H1 (cell line): ENCODE results near the gene ALDH1B1. TPM values are rescaled to one million over a fixed set of nuclear protein-coding genes. Genes with fewer than 3 reads are reported as not detected.

Source experiments
- CTCF ChIA-PET: fragments of 300-600 bp; sonication (Branson Sonifier 250); formaldehyde crosslinking; loops from one replicate; lab custom pipeline; 2021; ENCODE audit not compliant: partially characterized antibody; lab: Charles Lee
- POLR2A ChIA-PET: fragments of 300-600 bp; sonication (Branson Sonifier 250); formaldehyde crosslinking; loops from one replicate; lab custom pipeline; 2021; ENCODE audit warnings: inconsistent platforms; ENCODE audit not compliant: partially characterized antibody; lab: Charles Lee
- DNase-seq, 2 experiments: peaks; one replicate each; pipeline versions ENCODE4 v3.0.0 to v3.0.0-alpha.2; 2010 to 2022; ENCODE audit warnings: low spot score in 2 of 2, low read depth in 1 of 2, mixed read lengths in 1 of 2
- FAIRE-seq: peaks from 2 replicates; lab custom pipeline; 2011; peaks lifted over from hg19 to GRCh38; lab: Jason Lieb, UNC
- H2AFZ ChIP-seq: 2 replicates; pipeline ENCODE4 v1.8.1; 2012; ENCODE audit warnings: low read length, inconsistent platforms
- H2AK5ac ChIP-seq: 2 replicates; pipeline ENCODE4 v1.6.1; 2013; ENCODE audit warnings: low read depth, low read length
- H2BK120ac ChIP-seq: replicated peaks from 2 replicates; pipeline ENCODE3; 2013; ENCODE audit warnings: low read depth, low read length, inconsistent platforms
- H2BK12ac ChIP-seq: 2 replicates; pipeline ENCODE4 v1.6.1; 2013; ENCODE audit warnings: low read depth, low read length
- H2BK15ac ChIP-seq: 2 replicates; pipeline ENCODE4 v1.6.1; 2013; ENCODE audit warnings: low read length
- H2BK20ac ChIP-seq: 2 replicates; pipeline ENCODE4 v1.6.1; 2013; ENCODE audit warnings: low read length
- H2BK5ac ChIP-seq: 2 replicates; pipeline ENCODE4 v1.6.1; 2013; ENCODE audit warnings: low read depth, low read length
- H3K14ac ChIP-seq: 2 replicates; pipeline ENCODE4 v1.6.1; 2013; ENCODE audit warnings: inconsistent platforms; ENCODE audit not compliant: insufficient read length
- H3K18ac ChIP-seq: 2 replicates; pipeline ENCODE4 v1.6.1; 2013; ENCODE audit warnings: low read length; ENCODE audit errors: extremely low read depth
- H3K23ac ChIP-seq: 2 replicates; pipeline ENCODE4 v1.6.1; 2013; ENCODE audit warnings: inconsistent platforms; ENCODE audit not compliant: insufficient read length
- H3K23me2 ChIP-seq: 2 replicates; pipeline ENCODE4 v1.6.1; 2013; ENCODE audit warnings: low read depth, low read length
- H3K27ac ChIP-seq: 2 replicates; pipeline ENCODE4 v1.6.1; 2011; ENCODE audit warnings: low read depth, low read length, inconsistent platforms
- H3K27me3 ChIP-seq, 4 experiments: replicated peaks in 1 of 4; 1 replicate in 1 of 4; 2 replicates in 3 of 4; pipeline versions ENCODE4 v1.6.1 to v1.8.1; 2011 to 2013; ENCODE audit warnings: low read length in 3 of 4, mild to moderate bottlenecking in 3 of 4, inconsistent platforms in 2 of 4, mixed read lengths in 2 of 4, moderate library complexity in 1 of 4; ENCODE audit not compliant: control insufficient read depth in 3 of 4, insufficient read depth in 3 of 4; ENCODE audit errors: extremely low read depth in 1 of 4
- H3K36me3 ChIP-seq, 4 experiments: 2 replicates each; pipeline versions ENCODE4 v1.6.1 to v1.8.1; 2011 to 2013; ENCODE audit warnings: mild to moderate bottlenecking in 4 of 4, low read length in 3 of 4, moderate library complexity in 2 of 4, control low read depth in 1 of 4, inconsistent platforms in 1 of 4; ENCODE audit not compliant: insufficient read depth in 4 of 4, control insufficient read depth in 2 of 4
- H3K4ac ChIP-seq: replicated peaks from 2 replicates; pipeline ENCODE3; 2013; ENCODE audit warnings: low read length, low read depth, mixed read lengths, inconsistent platforms; ENCODE audit not compliant: insufficient read length
- H3K4me1 ChIP-seq, 4 experiments: replicated peaks in 1 of 4; 1 replicate in 1 of 4; 2 replicates in 3 of 4; pipeline versions ENCODE4 v1.6.1 to v1.8.1; 2011 to 2013; ENCODE audit warnings: low read length in 3 of 4, inconsistent platforms in 2 of 4, mixed read lengths in 1 of 4; ENCODE audit not compliant: insufficient read depth in 4 of 4, control insufficient read depth in 3 of 4
- H3K4me2 ChIP-seq, 2 experiments: 2 replicates each; pipeline versions ENCODE4 v1.6.1 to v1.8.1; 2011 to 2013; ENCODE audit warnings: low read depth in 2 of 2, low read length in 2 of 2, control low read depth in 1 of 2, inconsistent platforms in 1 of 2, mild to moderate bottlenecking in 1 of 2; ENCODE audit not compliant: insufficient read depth in 1 of 2
- H3K4me3 ChIP-seq, 4 experiments: fragments of 200-600, 300-600 bp in 1 of 4; sonication (generic), shearing (Covaris generic), sonication (Bioruptor Twin) in 1 of 4; 2 replicates each; pipeline versions ENCODE4 v1.5.1 to v1.8.1; 2011 to 2016; ENCODE audit warnings: low read length in 4 of 4, low read depth in 3 of 4, control low read depth in 2 of 4, inconsistent platforms in 2 of 4, mild to moderate bottlenecking in 2 of 4, mixed read lengths in 1 of 4, moderate library complexity in 1 of 4; ENCODE audit not compliant: insufficient read depth in 2 of 4; ENCODE audit errors: extremely low read depth in 1 of 4
- H3K56ac ChIP-seq: replicated peaks from 2 replicates; pipeline ENCODE3; 2013; ENCODE audit warnings: low read depth, mild to moderate bottlenecking, mixed read lengths, low read length, inconsistent platforms; ENCODE audit not compliant: insufficient read length
- H3K79me1 ChIP-seq: 2 replicates; pipeline ENCODE4 v1.6.1; 2013; ENCODE audit warnings: low read depth, low read length, control low read depth
- H3K79me2 ChIP-seq, 2 experiments: 2 replicates each; pipeline versions ENCODE4 v1.6.1 to v1.8.1; 2012 to 2013; ENCODE audit warnings: low read length in 2 of 2, mild to moderate bottlenecking in 2 of 2, inconsistent platforms in 1 of 2; ENCODE audit not compliant: insufficient read depth in 2 of 2, control insufficient read depth in 1 of 2
- H3K9ac ChIP-seq, 4 experiments: replicated peaks in 1 of 4; 1 replicate in 1 of 4; 2 replicates in 3 of 4; pipeline versions ENCODE4 v1.6.1 to v1.8.1; 2011 to 2013; ENCODE audit warnings: low read depth in 3 of 4, low read length in 3 of 4, control low read depth in 2 of 4, mild to moderate bottlenecking in 2 of 4, moderate library complexity in 2 of 4, inconsistent platforms in 1 of 4; ENCODE audit errors: extremely low read depth in 1 of 4
- H3K9me3 ChIP-seq, 2 experiments: 2 replicates each; pipeline versions ENCODE4 v1.6.1 to v1.8.1; 2012 to 2013; ENCODE audit warnings: mild to moderate bottlenecking in 2 of 2, moderate library complexity in 2 of 2, control low read depth in 1 of 2, inconsistent platforms in 1 of 2, low read depth in 1 of 2, low read length in 1 of 2, mixed read lengths in 1 of 2; ENCODE audit not compliant: insufficient read depth in 2 of 2
- H4K20me1 ChIP-seq, 2 experiments: replicated peaks in 1 of 2; 2 replicates each; pipeline versions ENCODE3 to v1.8.1; 2011 to 2013; ENCODE audit warnings: inconsistent platforms in 2 of 2, low read length in 2 of 2, mild to moderate bottlenecking in 1 of 2; ENCODE audit not compliant: insufficient read depth in 2 of 2, control insufficient read depth in 1 of 2
- H4K5ac ChIP-seq: 2 replicates; pipeline ENCODE4 v1.6.1; 2013; ENCODE audit warnings: low read length, low read depth, mixed read lengths, inconsistent platforms; ENCODE audit not compliant: insufficient read length
- H4K8ac ChIP-seq: 2 replicates; pipeline ENCODE4 v1.8.0; 2013; ENCODE audit warnings: mild to moderate bottlenecking, moderate library complexity, low read length, inconsistent platforms; ENCODE audit not compliant: insufficient read depth; ENCODE audit errors: extremely low read depth
- H4K91ac ChIP-seq: replicated peaks from 2 replicates; pipeline ENCODE3; 2013; ENCODE audit warnings: low read length, mixed read lengths, inconsistent platforms; ENCODE audit not compliant: insufficient read length
- BCL11A ChIP-seq, 2 experiments: IDR thresholded peaks; one replicate each; pipeline ENCODE4 v1.6.1; 2011; ENCODE audit warnings: low read depth in 2 of 2, low read length in 2 of 2, mild to moderate bottlenecking in 2 of 2
- BRCA1 ChIP-seq: IDR thresholded peaks from 2 replicates; pipeline ENCODE4 v1.6.1; 2012; ENCODE audit warnings: low read depth, low read length, improper control_type of control experiment
- CHD1 ChIP-seq: IDR thresholded peaks from 2 replicates; pipeline ENCODE4 v1.6.1; 2012; ENCODE audit warnings: low read depth, low read length, improper control_type of control experiment
- CTBP2 ChIP-seq: IDR thresholded peaks from 2 replicates; pipeline ENCODE4 v1.7.0; 2011; ENCODE audit warnings: borderline replicate concordance, mild to moderate bottlenecking, moderate library complexity, mixed read lengths, low read length; ENCODE audit not compliant: insufficient read depth, insufficient read length
- EZH2 ChIP-seq: fragments of 200-600 bp; sonication (generic); IDR thresholded peaks from 2 replicates; pipeline ENCODE4 v1.7.1; 2012; ENCODE audit warnings: low read depth, mild to moderate bottlenecking, moderate library complexity, low read length, inconsistent platforms; ENCODE audit not compliant: severe bottlenecking
- JUN ChIP-seq: IDR thresholded peaks from 2 replicates; pipeline ENCODE4 v1.6.1; 2011; ENCODE audit warnings: low read depth, mild to moderate bottlenecking, improper control_type of control experiment, low read length
- JUND ChIP-seq: IDR thresholded peaks from 2 replicates; pipeline ENCODE4 v1.6.1; 2011; ENCODE audit warnings: mild to moderate bottlenecking, improper control_type of control experiment, low read length
- NANOG ChIP-seq: IDR thresholded peaks from 2 replicates; pipeline ENCODE4 v1.6.1; 2011; ENCODE audit warnings: low read length, low read depth, mild to moderate bottlenecking, inconsistent platforms; ENCODE audit not compliant: insufficient read depth, poor library complexity, severe bottlenecking
- RAD21 ChIP-seq, 2 experiments: IDR thresholded peaks in 1 of 2; conservative IDR thresholded peaks in 1 of 2; 2 replicates each; pipeline ENCODE4 v1.6.1; 2011; ENCODE audit warnings: low read depth in 2 of 2, low read length in 2 of 2, improper control_type of control experiment in 1 of 2, inconsistent platforms in 1 of 2, mild to moderate bottlenecking in 1 of 2, moderate library complexity in 1 of 2
- SIX5 ChIP-seq: IDR thresholded peaks from 2 replicates; pipeline ENCODE4 v1.6.1; 2011; ENCODE audit warnings: mild to moderate bottlenecking, low read depth, low read length
- SUZ12 ChIP-seq: fragments of 200-600 bp; sonication (generic); IDR thresholded peaks from 2 replicates; pipeline ENCODE4 v1.6.1; 2012; ENCODE audit warnings: mild to moderate bottlenecking, inconsistent platforms, low read length, moderate library complexity, mixed read lengths
- TEAD4 ChIP-seq: IDR thresholded peaks from 2 replicates; pipeline ENCODE4 v1.6.1; 2012; ENCODE audit warnings: low read depth, low read length, inconsistent platforms, mixed read lengths
- WGBS, 2 experiments: shearing (Covaris generic) in 1 of 2; methylation state at CpG; one replicate each; pipeline versions ENCODE4 v1.1.6 to v1.1.7; 2013 to 2015; ENCODE audit warnings: low lambda C conversion rate in 2 of 2, mixed read lengths in 2 of 2, inconsistent platforms in 1 of 2, low coverage in 1 of 2, missing lambda C conversion rate in 1 of 2; ENCODE audit not compliant: insufficient replicate concordance in 2 of 2, insufficient coverage in 1 of 2, insufficient read length in 1 of 2; ENCODE audit errors: extremely low coverage in 1 of 2, missing lambda C conversion rate in 1 of 2; 5-methylcytosine and 5-hydroxymethylcytosine counted together
- polyA plus RNA-seq, 7 experiments: library from polyadenylated mRNA; depleted of rRNA in 3 of 7; stranded (reverse) in 5 of 7; unstranded in 2 of 7; fragments of >200 nt in 5 of 7; fragments of 200-250 nt in 2 of 7; gene quantifications; 1 replicate in 5 of 7; 2 replicates in 1 of 7; 4 replicates in 1 of 7; pipeline versions ENCODE4 v1.2.1 to v1.2.3, GENCODE V29; 2011 to 2013; ENCODE audit warnings: missing spikeins in 2 of 7, mixed read lengths in 2 of 7
- total RNA-seq: library from RNA; stranded (reverse); fragmentation: NEBNext Ultra II Directional; extraction: Animal tissue kit (Norgen Biotek cat#: 25700); gene quantifications from 2 replicates; pipeline ENCODE4 v1.2.1, GENCODE V29; 2021

Gene ALDH1B1
- total and polyA plus RNA-seq, 2 of the 8 experiments (the other 6 are each of a cell fraction or from before 2014, with no cell fraction given) = 41.6 to 78.7 TPM

GRCh38 chr9:38423273-38423972, 30.9 kb downstream of the ALDH1B1 start:
- H3K79me1 ChIP-seq = no peaks in the 10 kb centered on the region
- peaks cover 11 to 32% (median 25%) of the 10 kb centered on the region in 4 experiments for H3K27me3 ChIP-seq
- H3K27ac ChIP-seq = no peak overlapping the region
- DNase-seq = no peak
- peaks cover 8 to 27% (median 17%) of the 10 kb centered on the region in 4 experiments for H3K4me1 ChIP-seq
- H4K20me1 ChIP-seq = peaks cover 0 to 1% of the 10 kb centered on the region in 2 experiments
- H3K18ac ChIP-seq = peak overlapping the region; percentile 44; the same call in 1 of the 2 replicates
- ChIA-PET POLR2A (interaction anchor here (0.7 kb wide), 1 partner anchor 197 kb away, joined by 3 read pairs; the partner anchor contains the start of gene ANKRD18A), CTCF (interaction anchor here (1.0 to 3.4 kb wide), 3 partner anchors 10 to 73 kb away, joined by 3 to 18 read pairs (median 4); no protein-coding TSS in a partner anchor)
- no peaks in the 10 kb centered on the region for H3K79me2 ChIP-seq
- no peaks in the 10 kb centered on the region for H3K9me3 ChIP-seq
- peak overlapping the region; percentile 42 to 56 (median 45); a peak in 7 of 8 replicates for H3K4me3 ChIP-seq
- H2BK120ac ChIP-seq = no peak overlapping the region
- WGBS, 2 experiments = 31% methylated on average over 15 of the region's 15 CpGs; no CpG with 5 or more reads in 1 of the 2 experiments
- peak overlapping the region; percentile 44 for H4K91ac ChIP-seq
- no peak overlapping the region for H3K23ac ChIP-seq
- H2BK12ac ChIP-seq = no peak overlapping the region
- H2BK20ac ChIP-seq = no peak overlapping the region
- no peak overlapping the region for H2AFZ ChIP-seq
- H3K23me2 ChIP-seq = peaks cover 7% of the 10 kb centered on the region; the same call in 1 of the 2 replicates
- peak overlapping the region; percentile 41 for H3K4ac ChIP-seq
- H4K8ac ChIP-seq = peak overlapping the region; percentile 22; the same call in 1 of the 2 replicates
- no peak overlapping the region for H3K56ac ChIP-seq
- no peak overlapping the region for H3K14ac ChIP-seq
- H3K4me2 ChIP-seq = peak overlapping the region; percentile 79 to 84
- peak overlapping the region in 1 of 4 experiments; percentile 35; a peak in 1 of 7 replicates for H3K9ac ChIP-seq
- no peaks in the 10 kb centered on the region for H3K36me3 ChIP-seq
- no peak overlapping the region for H2AK5ac ChIP-seq
- peak overlapping the region; percentile 81; the same call in 1 of the 2 replicates for H2BK15ac ChIP-seq
- no peak for FAIRE-seq
- H2BK5ac ChIP-seq = no peak overlapping the region
- H4K5ac ChIP-seq = peak overlapping the region; percentile 40
- TF ChIP-seq JUND = no peak
- no peak for TF ChIP-seq CTBP2
- TF ChIP-seq NANOG = no peak
- TF ChIP-seq BRCA1 = no peak
- TF ChIP-seq CHD1 = no peak
- TF ChIP-seq RAD21 (IDR thresholded peaks at IDR 0.05 in 1 of 2, conservative IDR thresholded peaks at IDR 0.05 in 1 of 2; ENCODE audit: low read depth in 2 of 2, low read length in 2 of 2) = no peak
- no peak for TF ChIP-seq SUZ12
- no peak for TF ChIP-seq BCL11A (IDR thresholded peaks at IDR 0.05; ENCODE audit: low read depth in 2 of 2, low read length in 2 of 2)
- no peak for TF ChIP-seq SIX5
- no peak for TF ChIP-seq JUN
- no peak for TF ChIP-seq EZH2
- no peak for TF ChIP-seq TEAD4
